Uterus (tissue), 4 donors: ENCODE measurements around the gene GPRIN3. TPM values are rescaled to one million over a fixed set of nuclear protein-coding genes. Genes with fewer than 3 reads are reported as not detected.

ENCODE experiments used
- DNase-seq, 2 donors: peaks; one replicate each; pipeline ENCODE4 v3.0.0-alpha.2; 2019 to 2020
- H3K27ac ChIP-seq, 2 donors: fragments of 200-600 bp; sonication (generic); 1 replicate in 1 of 2; 2 replicates in 1 of 2; pipeline ENCODE4 v1.5.1; 2016 to 2018
- H3K27me3 ChIP-seq, 2 donors: fragments of 200-600 bp; sonication (generic); one replicate each; pipeline ENCODE4 v1.5.1; 2018 to 2019; ENCODE audit warnings: control low read depth in 1 of 2
- H3K36me3 ChIP-seq, 2 donors: fragments of 200-600 bp; sonication (generic); one replicate each; pipeline ENCODE4 v1.5.1; 2019; ENCODE audit warnings: control low read depth in 1 of 2
- H3K4me1 ChIP-seq, 2 donors: fragments of 200-600 bp; sonication (generic); one replicate each; pipeline ENCODE4 v1.5.1; 2018 to 2019; ENCODE audit warnings: control low read depth in 1 of 2
- H3K4me3 ChIP-seq, 2 donors: fragments of 200-600 bp; sonication (generic); 1 replicate in 1 of 2; 2 replicates in 1 of 2; pipeline ENCODE4 v1.5.1; 2018 to 2019; ENCODE audit warnings: mild to moderate bottlenecking in 1 of 2
- H3K9me3 ChIP-seq, 2 donors: fragments of 200-600 bp; sonication (generic); one replicate each; pipeline ENCODE4 v1.5.1; 2019; ENCODE audit warnings: control low read depth in 1 of 2
- POLR2A ChIP-seq, 2 donors: fragments of 450-650 bp; IDR thresholded peaks; one replicate each; pipeline ENCODE4 v1.6.1; 2016; ENCODE audit warnings: antibody characterized with exemption in 2 of 2, mild to moderate bottlenecking in 1 of 2, moderate library complexity in 1 of 2
- intact Hi-C: fragments of 100-400 bp; cut with DNase I; formaldehyde crosslinking; loops from one replicate; pipeline ENCODE4 v1.15.1; 2023; ENCODE audit warnings: low total_unique reads
- total RNA-seq, 4 donors: library from RNA; depleted of rRNA in 3 of 4; stranded (reverse); fragments of >200 nt in 3 of 4; gene quantifications; one replicate each; pipeline versions ENCODE4 v1.1.0 to v1.2.4, GENCODE V29; 2014 to 2023
- TF ChIP-seq, protein P1 (sequence below), 4 experiments: fragments of 200-600 bp in 2 of 4; fragments of 450-650 bp in 2 of 4; sonication (generic) in 2 of 4; IDR thresholded peaks; one replicate each; pipeline ENCODE4 v1.5.1; 2016 to 2019; ENCODE audit warnings: antibody characterized with exemption in 4 of 4, mild to moderate bottlenecking in 2 of 4, moderate library complexity in 1 of 4
- donor health status: DM: yes; HTN: yes; CAD: no.

Gene GPRIN3
- total RNA-seq, 4 donors from 2014 or later = 1.2 to 9.7 (median 3.2) TPM

DNA sequence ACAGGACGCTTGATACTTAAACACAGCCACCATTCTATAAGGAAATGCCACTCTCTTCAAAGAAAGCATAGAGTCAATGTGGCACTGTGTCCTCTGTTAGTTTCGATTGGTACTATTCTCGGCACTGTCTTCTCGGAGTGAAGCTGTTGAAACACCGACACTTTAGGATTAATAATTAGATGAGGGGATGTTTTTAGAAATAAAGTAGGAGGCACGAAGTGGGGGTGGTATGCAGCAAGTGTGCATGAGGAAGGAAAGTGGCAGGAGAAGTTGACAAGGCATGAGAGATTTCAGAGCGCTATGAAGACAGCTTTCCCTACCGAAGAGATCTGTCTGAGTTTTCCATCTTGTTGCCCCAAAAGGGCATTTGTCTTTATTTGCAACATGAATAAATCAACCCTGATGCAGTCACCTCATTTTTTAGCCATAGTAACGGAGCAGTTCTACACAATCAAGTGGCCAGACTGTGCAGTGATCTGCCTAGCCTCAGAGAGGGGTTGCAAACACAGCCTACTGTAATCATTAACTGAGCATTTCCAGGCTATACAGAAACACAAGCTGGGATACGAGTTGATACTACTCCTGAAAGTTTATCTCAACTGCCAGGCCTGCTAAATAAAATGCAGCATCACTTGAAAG, 8.3 kb downstream of the GPRIN3 start:
- Histone ChIP-seq H3K36me3 (no peaks in the 10 kb centered on the region), H3K4me3 (no peak overlapping the region), H3K4me1 (no peaks in the 10 kb centered on the region), H3K27ac (no peak overlapping the region), H3K27me3 (no peaks in the 10 kb centered on the region), H3K9me3 (no peaks in the 10 kb centered on the region)
- TF ChIP-seq, protein P1, sequence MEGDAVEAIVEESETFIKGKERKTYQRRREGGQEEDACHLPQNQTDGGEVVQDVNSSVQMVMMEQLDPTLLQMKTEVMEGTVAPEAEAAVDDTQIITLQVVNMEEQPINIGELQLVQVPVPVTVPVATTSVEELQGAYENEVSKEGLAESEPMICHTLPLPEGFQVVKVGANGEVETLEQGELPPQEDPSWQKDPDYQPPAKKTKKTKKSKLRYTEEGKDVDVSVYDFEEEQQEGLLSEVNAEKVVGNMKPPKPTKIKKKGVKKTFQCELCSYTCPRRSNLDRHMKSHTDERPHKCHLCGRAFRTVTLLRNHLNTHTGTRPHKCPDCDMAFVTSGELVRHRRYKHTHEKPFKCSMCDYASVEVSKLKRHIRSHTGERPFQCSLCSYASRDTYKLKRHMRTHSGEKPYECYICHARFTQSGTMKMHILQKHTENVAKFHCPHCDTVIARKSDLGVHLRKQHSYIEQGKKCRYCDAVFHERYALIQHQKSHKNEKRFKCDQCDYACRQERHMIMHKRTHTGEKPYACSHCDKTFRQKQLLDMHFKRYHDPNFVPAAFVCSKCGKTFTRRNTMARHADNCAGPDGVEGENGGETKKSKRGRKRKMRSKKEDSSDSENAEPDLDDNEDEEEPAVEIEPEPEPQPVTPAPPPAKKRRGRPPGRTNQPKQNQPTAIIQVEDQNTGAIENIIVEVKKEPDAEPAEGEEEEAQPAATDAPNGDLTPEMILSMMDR (IDR thresholded peaks at IDR 0.05) = no peak
- no peak for TF ChIP-seq POLR2A (IDR thresholded peaks at IDR 0.05)
- DNase-seq = no peak
- intact Hi-C loops = no loop called here

DNA sequence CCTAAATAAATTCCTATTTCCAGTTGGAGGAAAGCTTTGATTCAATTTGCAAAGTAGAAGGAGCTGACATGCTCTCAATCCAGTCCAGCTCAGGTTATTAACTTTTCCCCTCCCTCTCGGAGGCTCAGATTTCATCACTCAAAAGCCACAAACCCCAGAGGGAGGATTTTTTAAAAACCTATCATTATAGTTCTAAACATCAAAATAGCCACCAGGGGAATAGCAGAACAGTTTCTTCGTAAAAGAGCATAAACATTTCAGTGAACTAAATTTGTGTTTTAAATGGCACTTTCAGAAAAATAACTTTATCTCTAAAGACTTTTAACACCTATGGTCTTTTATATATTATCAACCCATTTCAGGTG, 8.8 kb downstream of the GPRIN3 start:
- H3K27ac ChIP-seq = peak overlapping the region in 1 of 2 donors; percentile 17
- intact Hi-C loops = no loop called here
- no peak for DNase-seq
- TF ChIP-seq, protein P1 (IDR thresholded peaks at IDR 0.05) = no peak
- no peak for TF ChIP-seq POLR2A (IDR thresholded peaks at IDR 0.05)
- no peaks in the 10 kb centered on the region for H3K4me1 ChIP-seq
- no peaks in the 10 kb centered on the region for H3K27me3 ChIP-seq
- H3K4me3 ChIP-seq = no peak overlapping the region
- H3K9me3 ChIP-seq = no peaks in the 10 kb centered on the region
- no peaks in the 10 kb centered on the region for H3K36me3 ChIP-seq

DNA sequence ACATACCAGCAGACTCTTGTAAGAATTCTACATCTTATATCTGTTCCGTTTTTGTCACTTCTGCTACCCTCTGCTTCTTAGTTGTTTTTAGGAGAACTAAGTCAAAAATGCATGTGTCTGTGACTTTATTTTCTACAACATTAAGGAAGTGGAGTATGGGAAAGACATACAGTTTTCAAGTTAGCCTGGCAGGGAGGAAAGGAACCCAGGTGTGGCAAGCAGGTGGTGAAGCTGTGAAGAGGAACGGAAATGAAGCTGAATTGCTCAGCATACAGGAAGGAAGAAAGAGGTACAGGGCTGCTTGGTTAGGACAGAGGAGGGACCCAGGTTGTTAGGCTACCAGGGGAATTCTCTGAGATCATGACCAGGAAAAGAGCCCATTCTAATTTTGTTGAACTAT, 9.4 kb downstream of the GPRIN3 start:
- intact Hi-C loops = no loop called here
- H3K27me3 ChIP-seq = no peaks in the 10 kb centered on the region
- no peaks in the 10 kb centered on the region for H3K4me1 ChIP-seq
- H3K4me3 ChIP-seq = no peak overlapping the region
- peak overlapping the region in 1 of 2 donors; percentile 17 for H3K27ac ChIP-seq
- no peaks in the 10 kb centered on the region for H3K36me3 ChIP-seq
- no peak for DNase-seq
- no peak for TF ChIP-seq POLR2A (IDR thresholded peaks at IDR 0.05)
- TF ChIP-seq, protein P1 (IDR thresholded peaks at IDR 0.05) = no peak
- H3K9me3 ChIP-seq = no peaks in the 10 kb centered on the region

DNA sequence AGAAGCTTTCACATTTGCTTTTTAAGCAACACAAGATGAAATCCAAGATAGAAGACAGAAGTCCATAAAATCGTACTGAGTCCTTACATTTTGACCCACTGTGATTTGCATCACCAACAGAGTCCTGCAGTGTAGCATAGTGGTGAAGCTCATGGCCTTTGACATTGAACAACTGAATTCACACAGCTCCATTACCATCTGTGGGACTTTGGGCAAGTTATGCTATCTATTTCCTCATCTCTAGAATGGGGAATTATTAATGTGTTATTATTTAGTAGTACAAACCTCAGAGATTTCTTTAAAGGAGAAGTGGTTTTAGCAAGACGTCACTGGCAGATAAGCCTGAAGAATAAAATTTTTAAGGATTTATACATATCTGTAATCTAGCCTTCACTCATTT, 10.7 kb downstream of the GPRIN3 start:
- TF ChIP-seq, protein P1 (IDR thresholded peaks at IDR 0.05) = no peak
- no peak for TF ChIP-seq POLR2A (IDR thresholded peaks at IDR 0.05)
- Histone ChIP-seq H3K27ac (no peak overlapping the region), H3K36me3 (no peaks in the 10 kb centered on the region), H3K27me3 (no peaks in the 10 kb centered on the region), H3K4me1 (no peaks in the 10 kb centered on the region), H3K9me3 (no peaks in the 10 kb centered on the region), H3K4me3 (no peak overlapping the region)
- no peak for DNase-seq
- intact Hi-C loops = no loop called here

DNA sequence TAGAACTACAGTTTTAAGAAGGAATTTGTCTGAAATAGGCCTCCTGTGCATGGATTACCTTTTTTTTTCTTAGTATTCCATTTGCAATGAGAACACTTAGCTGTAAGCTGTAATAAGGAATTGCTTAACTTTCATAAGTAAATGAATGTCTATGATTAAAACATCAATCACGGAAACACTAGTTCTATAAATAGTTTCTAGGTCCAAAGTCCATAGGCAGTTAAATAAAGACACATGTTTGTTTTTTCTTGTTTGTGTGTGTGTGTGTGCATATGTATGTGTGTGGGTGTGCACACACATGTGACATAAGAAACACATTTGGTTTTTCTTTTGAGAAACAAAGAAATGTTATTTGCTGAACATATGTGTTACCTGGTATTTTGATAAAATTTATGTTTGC, 11.2 kb downstream of the GPRIN3 start:
- H3K4me3 ChIP-seq = no peak overlapping the region
- no peak overlapping the region for H3K27ac ChIP-seq
- H3K4me1 ChIP-seq = no peaks in the 10 kb centered on the region
- DNase-seq = no peak
- intact Hi-C loops = no loop called here
- no peaks in the 10 kb centered on the region for H3K36me3 ChIP-seq
- no peaks in the 10 kb centered on the region for H3K9me3 ChIP-seq
- no peaks in the 10 kb centered on the region for H3K27me3 ChIP-seq
- no peak for TF ChIP-seq POLR2A (IDR thresholded peaks at IDR 0.05)
- TF ChIP-seq, protein P1 (IDR thresholded peaks at IDR 0.05) = no peak
